ENCODE measurements around the gene LDAF1. TPM values are rescaled to one million over a fixed set of nuclear protein-coding genes. Genes with fewer than 3 reads are reported as not detected.

Gene LDAF1
- total and polyA plus RNA-seq, 2 of the 8 experiments (the other 6 are each of a cell fraction or from before 2014, with no cell fraction given) = 32.4 to 34.2 TPM

GRCh38 chr16:21205303-21205702 lies 46.8 kb downstream of the LDAF1 start:
- no peak overlapping the region; the same call in 1 of the 2 replicates for H2BK5ac ChIP-seq (ENCODE audit: low read depth, low read length)
- H3K56ac ChIP-seq (replicated peaks; ENCODE audit: insufficient read length, low read depth, low read length) = no peak overlapping the region
- no peaks in the 10 kb centered on the region for H4K20me1 ChIP-seq (replicated peaks in 1 of 2; ENCODE audit: control insufficient read depth in 1 of 2, insufficient read depth in 2 of 2, low read length in 2 of 2)
- H3K4ac ChIP-seq (replicated peaks; ENCODE audit: insufficient read length, low read depth, low read length) = no peak overlapping the region
- H3K23ac ChIP-seq (ENCODE audit: insufficient read length) = no peak overlapping the region
- no peaks in the 10 kb centered on the region for H3K79me2 ChIP-seq (ENCODE audit: control insufficient read depth in 1 of 2, insufficient read depth in 2 of 2, low read length in 2 of 2)
- no peak overlapping the region for H3K27ac ChIP-seq (ENCODE audit: low read depth, low read length)
- ChIA-PET CTCF (ENCODE audit: partially characterized antibody) (interaction anchor here (1.0 kb wide), 1 partner anchor 17 kb away, joined by 3 read pairs; no protein-coding TSS in a partner anchor), POLR2A (ENCODE audit: partially characterized antibody) (no interaction called here)
- H4K8ac ChIP-seq (ENCODE audit: extremely low read depth, insufficient read depth, low read length) = no peak overlapping the region
- FAIRE-seq (no peak), DNase-seq (ENCODE audit: low read depth in 1 of 2, low spot score in 2 of 2) (no peak)
- no peak overlapping the region for H2AFZ ChIP-seq (ENCODE audit: low read length)
- H2BK12ac ChIP-seq (ENCODE audit: low read depth, low read length) = no peak overlapping the region
- no peak overlapping the region for H3K18ac ChIP-seq (ENCODE audit: extremely low read depth, low read length)
- no peaks in the 10 kb centered on the region for H3K36me3 ChIP-seq (ENCODE audit: control insufficient read depth in 2 of 4, insufficient read depth in 4 of 4, low read length in 3 of 4)
- H3K79me1 ChIP-seq (ENCODE audit: low read depth, low read length) = no peaks in the 10 kb centered on the region
- H3K9me3 ChIP-seq (ENCODE audit: insufficient read depth in 2 of 2, low read depth in 1 of 2, low read length in 1 of 2) = no peaks in the 10 kb centered on the region
- no peak overlapping the region for H2BK120ac ChIP-seq (replicated peaks; ENCODE audit: low read depth, low read length)
- no peak overlapping the region for H4K5ac ChIP-seq (ENCODE audit: insufficient read length, low read depth, low read length)
- H3K27me3 ChIP-seq (replicated peaks in 1 of 4; ENCODE audit: control insufficient read depth in 3 of 4, extremely low read depth in 1 of 4, insufficient read depth in 3 of 4, low read length in 3 of 4) = no peaks in the 10 kb centered on the region
- no peak overlapping the region for H3K4me2 ChIP-seq (ENCODE audit: insufficient read depth in 1 of 2, low read depth in 2 of 2, low read length in 2 of 2)
- no peak overlapping the region for H4K91ac ChIP-seq (replicated peaks; ENCODE audit: insufficient read length, low read length)
- H3K4me3 ChIP-seq (ENCODE audit: extremely low read depth in 1 of 4, insufficient read depth in 2 of 4, low read depth in 3 of 4, low read length in 4 of 4) = no peak overlapping the region
- H3K4me1 ChIP-seq (replicated peaks in 1 of 4; ENCODE audit: control insufficient read depth in 3 of 4, insufficient read depth in 4 of 4, low read length in 3 of 4) = no peaks in the 10 kb centered on the region
- H2BK15ac ChIP-seq (ENCODE audit: low read length) = no peak overlapping the region
- H3K23me2 ChIP-seq (ENCODE audit: low read depth, low read length) = no peaks in the 10 kb centered on the region
- H2BK20ac ChIP-seq (ENCODE audit: low read length) = no peak overlapping the region
- TF ChIP-seq POLR2AphosphoS5 (IDR thresholded peaks at IDR 0.05; ENCODE audit: low read depth, low read length) (no peak), RBBP5 (IDR thresholded peaks at IDR 0.05; ENCODE audit: borderline replicate concordance, low read depth, low read length) (no peak), E2F6 (IDR thresholded peaks at IDR 0.05) (no peak), SRF (IDR thresholded peaks at IDR 0.05; ENCODE audit: low read depth, low read length) (no peak), TAF1 (IDR thresholded peaks at IDR 0.05; ENCODE audit: low read depth, low read length) (no peak), GABPA (IDR thresholded peaks at IDR 0.05; ENCODE audit: borderline replicate concordance, insufficient read depth, low read length) (no peak), BACH1 (IDR thresholded peaks at IDR 0.05; ENCODE audit: low read length) (no peak)
- H2AK5ac ChIP-seq (ENCODE audit: low read depth, low read length) = no peak overlapping the region
- no peak overlapping the region for H3K14ac ChIP-seq (ENCODE audit: insufficient read length)
- no peak overlapping the region for H3K9ac ChIP-seq (replicated peaks in 1 of 4; ENCODE audit: extremely low read depth in 1 of 4, low read depth in 3 of 4, low read length in 3 of 4)

Measured in H1 (cell line).